ENCODE results near the gene SPON1.
"Not testable (repeated sequence)": the region's sequence is repeated elsewhere in the genome, so short reads cannot be mapped to it uniquely, and the experiment has no call there.

SPON1 gene

GRCh38 chr11:14082338-14082737 is 119.8 kb downstream of the SPON1 start:
- DNase-seq (ENCODE audit: low read depth in 2 of 2): no peak

GRCh38 chr11:14088861-14089260 is 126.3 kb downstream of the SPON1 start:
- not testable (repeated sequence) for DNase-seq (ENCODE audit: low read depth in 2 of 2)

- no peak for DNase-seq (ENCODE audit: low read depth in 2 of 2)
Observed at GRCh38 chr11:14089690-14090462, 127.4 kb downstream of the SPON1 start.

- DNase-seq (ENCODE audit: low read depth in 2 of 2): not testable (repeated sequence)
Observed at GRCh38 chr11:14090631-14091030, 128.1 kb downstream of the SPON1 start.

- no peak for DNase-seq (ENCODE audit: low read depth in 2 of 2)
Observed at GRCh38 chr11:14093065-14093464, 130.5 kb downstream of the SPON1 start.

- DNase-seq (ENCODE audit: low read depth in 2 of 2): no peak
Observed at GRCh38 chr11:14094481-14095037, 132.0 kb downstream of the SPON1 start.

- DNase-seq (ENCODE audit: low read depth in 2 of 2): no peak
Observed at GRCh38 chr11:14095882-14096281, 133.4 kb downstream of the SPON1 start.

GRCh38 chr11:14096606-14097005 is 134.1 kb downstream of the SPON1 start:
- no peak for DNase-seq (ENCODE audit: low read depth in 2 of 2)

GRCh38 chr11:14101388-14101787 is 138.9 kb downstream of the SPON1 start:
- DNase-seq (ENCODE audit: low read depth in 2 of 2): no peak

- no peak for DNase-seq (ENCODE audit: low read depth in 2 of 2)
Observed at GRCh38 chr11:14102766-14103165, 140.2 kb downstream of the SPON1 start.

- no peak for DNase-seq (ENCODE audit: low read depth in 2 of 2)
Observed at GRCh38 chr11:14105446-14105845, 142.9 kb downstream of the SPON1 start.

- no peak for DNase-seq (ENCODE audit: low read depth in 2 of 2)
Observed at GRCh38 chr11:14106303-14107049, 144.0 kb downstream of the SPON1 start.

GRCh38 chr11:14107050-14107430 is 144.5 kb downstream of the SPON1 start:
- DNase-seq (ENCODE audit: low read depth in 2 of 2): no peak

GRCh38 chr11:14109742-14110141 is 147.2 kb downstream of the SPON1 start:
- DNase-seq (ENCODE audit: low read depth in 2 of 2): no peak

- DNase-seq (ENCODE audit: low read depth in 2 of 2): no peak
Observed at GRCh38 chr11:14110629-14111028, 148.1 kb downstream of the SPON1 start.

GRCh38 chr11:14111496-14111895 is 149.0 kb downstream of the SPON1 start:
- no peak for DNase-seq (ENCODE audit: low read depth in 2 of 2)

- no peak for DNase-seq (ENCODE audit: low read depth in 2 of 2)
Observed at GRCh38 chr11:14112721-14113120, 150.2 kb downstream of the SPON1 start.

- DNase-seq (ENCODE audit: low read depth in 2 of 2): no peak
Observed at GRCh38 chr11:14114269-14114668, 151.7 kb downstream of the SPON1 start.

- DNase-seq (ENCODE audit: low read depth in 2 of 2): no peak
Observed at GRCh38 chr11:14114786-14115185, 152.3 kb downstream of the SPON1 start.

GRCh38 chr11:14117632-14118031 is 155.1 kb downstream of the SPON1 start:
- no peak for DNase-seq (ENCODE audit: low read depth in 2 of 2)

GRCh38 chr11:14118072-14118471 is 155.5 kb downstream of the SPON1 start:
- no peak for DNase-seq (ENCODE audit: low read depth in 2 of 2)

- DNase-seq (ENCODE audit: low read depth in 2 of 2): no peak
Observed at GRCh38 chr11:14119357-14119756, 156.8 kb downstream of the SPON1 start.

- no peak for DNase-seq (ENCODE audit: low read depth in 2 of 2)
Observed at GRCh38 chr11:14124350-14124749, 161.8 kb downstream of the SPON1 start.

All from stimulated activated CD4-positive, alpha-beta T cell treated with anti-CD3 and anti-CD28 coated beads, Interleukin-1b, Interleukin-23, amount 100 ng/mL, for 1 hour (primary cell).